SK-N-MC (cell line): ENCODE measurements around the gene RGS7.

ENCODE experiments used
- EZH2 ChIP-seq: fragments of 200-600 bp; sonication (generic); IDR thresholded peaks from one replicate; pipeline ENCODE4 v1.6.1; 2017; ENCODE audit warnings: antibody characterized with exemption
- FOXP2 ChIP-seq: optimal IDR thresholded peaks from 2 replicates; pipeline ENCODE3; 2011; ENCODE audit warnings: mild to moderate bottlenecking, moderate library complexity; ENCODE audit not compliant: insufficient read depth; ENCODE audit errors: extremely low read length, control extremely low read depth
- POLR2AphosphoS5 ChIP-seq: IDR thresholded peaks from 2 replicates; pipeline ENCODE4 v1.6.1; 2012; ENCODE audit warnings: mild to moderate bottlenecking, low read depth, low read length, borderline replicate concordance

- TF ChIP-seq POLR2AphosphoS5: no peak
- no peak for TF ChIP-seq EZH2
- no peak for TF ChIP-seq FOXP2
Measured at GRCh38 chr1:240877605-240878004, 479.4 kb downstream of the RGS7 start.
